BLaER1 treated with 17β-estradiol and CSF1 and Interleukin-3, amounts not matched to agents 10 nM and 100 nM (cell line): ENCODE measurements around the gene SH3BP5.

Source experiments
- H3K27ac ChIP-seq, 11 experiments: shearing (Covaris generic); formaldehyde crosslinking; 2 replicates each; pipeline ENCODE4 v1.8.1; 2022
- H3K27me3 ChIP-seq, 11 experiments: shearing (Covaris generic); formaldehyde crosslinking; 2 replicates each; pipeline ENCODE4 v1.8.1; 2022
- H3K36me3 ChIP-seq, 11 experiments: shearing (Covaris generic); formaldehyde crosslinking; 2 replicates each; pipeline ENCODE4 v1.8.1; 2022
- H3K4me1 ChIP-seq, 10 experiments: shearing (Covaris generic); formaldehyde crosslinking; 2 replicates each; pipeline ENCODE4 v1.8.1; 2022
- H3K4me2 ChIP-seq, 11 experiments: shearing (Covaris generic); formaldehyde crosslinking; 2 replicates each; pipeline ENCODE4 v1.8.1; 2022
- H3K4me3 ChIP-seq, 10 experiments: shearing (Covaris generic); formaldehyde crosslinking; 2 replicates each; pipeline ENCODE4 v1.8.1; 2022
- H3K9ac ChIP-seq, 11 experiments: shearing (Covaris generic); formaldehyde crosslinking; 2 replicates each; pipeline ENCODE4 v1.8.1; 2022
- H3K9me3 ChIP-seq, 11 experiments: shearing (Covaris generic); formaldehyde crosslinking; replicated peaks in 1 of 11; 2 replicates each; pipeline ENCODE4 v1.8.1; 2022
- H4K20me1 ChIP-seq, 11 experiments: shearing (Covaris generic); formaldehyde crosslinking; 2 replicates each; pipeline ENCODE4 v1.8.1; 2022
- Cebpa-rat ChIP-seq, 11 experiments: shearing (Covaris generic); IDR thresholded peaks; 2 replicates each; pipeline ENCODE4 v1.8.1; 2022

The SH3BP5 gene

GRCh38 chr3:15262021-15262420 lies 70.4 kb downstream of the SH3BP5 start:
- H3K9ac ChIP-seq: no peak overlapping the region
- no peaks in the 10 kb centered on the region for H3K9me3 ChIP-seq
- H3K4me2 ChIP-seq: no peak overlapping the region
- H3K36me3 ChIP-seq: peaks cover 21 to 80% (median 28%) of the 10 kb centered on the region in 11 experiments; a peak in 21 of 22 replicates
- peaks cover 0 to 24% (median 19%) of the 10 kb centered on the region in 10 experiments; a peak in 13 of 20 replicates for H3K4me1 ChIP-seq
- H4K20me1 ChIP-seq: peaks cover 0 to 32% (median 0%) of the 10 kb centered on the region in 11 experiments; a peak in 6 of 22 replicates
- TF ChIP-seq Cebpa-rat (IDR thresholded peaks at IDR 0.05): no peak
- H3K4me3 ChIP-seq: no peak overlapping the region
- no peaks in the 10 kb centered on the region for H3K27me3 ChIP-seq
- H3K27ac ChIP-seq: no peak overlapping the region

- no peak overlapping the region for H3K27ac ChIP-seq
- no peak for TF ChIP-seq Cebpa-rat (IDR thresholded peaks at IDR 0.05)
- no peak overlapping the region for H3K9ac ChIP-seq
- no peaks in the 10 kb centered on the region for H3K27me3 ChIP-seq
- peaks cover 0 to 32% (median 0%) of the 10 kb centered on the region in 11 experiments; a peak in 6 of 22 replicates for H4K20me1 ChIP-seq
- H3K4me1 ChIP-seq: peaks cover 0 to 16% (median 12%) of the 10 kb centered on the region in 10 experiments; a peak in 12 of 20 replicates
- H3K9me3 ChIP-seq: no peaks in the 10 kb centered on the region
- H3K4me2 ChIP-seq: no peak overlapping the region
- H3K36me3 ChIP-seq: peaks cover 29 to 80% (median 35%) of the 10 kb centered on the region in 11 experiments; a peak in 21 of 22 replicates
- no peak overlapping the region for H3K4me3 ChIP-seq
Observed at GRCh38 chr3:15261274-15261673, 71.1 kb downstream of the SH3BP5 start.

- Histone ChIP-seq H3K27me3 (no peaks in the 10 kb centered on the region), H3K4me2 (no peak overlapping the region), H3K4me1 (peaks cover 0 to 15% (median 11%) of the 10 kb centered on the region in 10 experiments; a peak in 12 of 20 replicates), H3K4me3 (no peak overlapping the region), H4K20me1 (peaks cover 0 to 25% (median 0%) of the 10 kb centered on the region in 11 experiments; a peak in 5 of 22 replicates), H3K9me3 (no peaks in the 10 kb centered on the region), H3K36me3 (peaks cover 36 to 82% (median 43%) of the 10 kb centered on the region in 11 experiments), H3K27ac (no peak overlapping the region), H3K9ac (no peak overlapping the region)
- no peak for TF ChIP-seq Cebpa-rat (IDR thresholded peaks at IDR 0.05)
Observed at GRCh38 chr3:15260531-15260930, 71.9 kb downstream of the SH3BP5 start.

- Histone ChIP-seq H3K9ac (no peak overlapping the region), H3K4me1 (0 out of 20 replicates have a peak, but pooled peaks cover 0 to 4% (median 0%) of the 10 kb centered on the region in 10 experiments), H4K20me1 (peaks cover 0 to 25% (median 0%) of the 10 kb centered on the region in 11 experiments; a peak in 3 of 22 replicates), H3K27me3 (no peaks in the 10 kb centered on the region), H3K36me3 (peaks cover 50 to 94% (median 61%) of the 10 kb centered on the region in 11 experiments), H3K27ac (no peak overlapping the region), H3K4me2 (no peak overlapping the region), H3K4me3 (no peak overlapping the region), H3K9me3 (no peaks in the 10 kb centered on the region)
- no peak for TF ChIP-seq Cebpa-rat (IDR thresholded peaks at IDR 0.05)
Observed at GRCh38 chr3:15258720-15259119, 73.7 kb downstream of the SH3BP5 start.

- H3K36me3 ChIP-seq: peaks cover 69 to 100% (median 77%) of the 10 kb centered on the region in 11 experiments
Observed at GRCh38 chr3:15256861-15257341, 75.5 kb downstream of the SH3BP5 start.

GRCh38 chr3:15255215-15255614 lies 77.2 kb downstream of the SH3BP5 start:
- Histone ChIP-seq H3K9me3 (no peaks in the 10 kb centered on the region), H3K4me2 (no peak overlapping the region), H3K27me3 (no peaks in the 10 kb centered on the region), H3K4me1 (no peaks in the 10 kb centered on the region), H3K27ac (no peak overlapping the region), H4K20me1 (peaks cover 0 to 24% (median 0%) of the 10 kb centered on the region in 11 experiments; a peak in 4 of 22 replicates), H3K36me3 (peaks cover 83 to 100% (median 94%) of the 10 kb centered on the region in 11 experiments), H3K9ac (no peak overlapping the region), H3K4me3 (no peak overlapping the region)
- TF ChIP-seq Cebpa-rat (IDR thresholded peaks at IDR 0.05): no peak

More at GRCh38 chr3:15256861-15257341, 75.5 kb downstream of the SH3BP5 start:
- Histone ChIP-seq H3K27me3 (no peaks in the 10 kb centered on the region), H4K20me1 (peaks cover 0 to 25% (median 0%) of the 10 kb centered on the region in 11 experiments; a peak in 3 of 22 replicates), H3K27ac (no peak overlapping the region), H3K4me2 (no peak overlapping the region), H3K9ac (no peak overlapping the region), H3K4me1 (no peaks in the 10 kb centered on the region), H3K9me3 (no peaks in the 10 kb centered on the region), H3K4me3 (no peak overlapping the region)
- no peak for TF ChIP-seq Cebpa-rat (IDR thresholded peaks at IDR 0.05)

GRCh38 chr3:15253023-15253697 lies 79.2 kb downstream of the SH3BP5 start:
- Histone ChIP-seq H3K27ac (no peak overlapping the region), H3K36me3 (peaks cover 87 to 100% (median 99%) of the 10 kb centered on the region in 11 experiments)
- TF ChIP-seq Cebpa-rat (IDR thresholded peaks at IDR 0.05): no peak

GRCh38 chr3:15246186-15246585 lies 86.2 kb downstream of the SH3BP5 start:
- H3K4me2 ChIP-seq: no peak overlapping the region
- H3K9me3 ChIP-seq: no peaks in the 10 kb centered on the region
- H4K20me1 ChIP-seq: peaks cover 0 to 5% (median 0%) of the 10 kb centered on the region in 11 experiments; a peak in 3 of 22 replicates
- no peak overlapping the region for H3K4me3 ChIP-seq
- H3K27ac ChIP-seq: no peak overlapping the region
- H3K9ac ChIP-seq: no peak overlapping the region; a peak in 1 of 22 replicates
- H3K36me3 ChIP-seq: peaks cover 82 to 100% (median 95%) of the 10 kb centered on the region in 11 experiments
- no peak for TF ChIP-seq Cebpa-rat (IDR thresholded peaks at IDR 0.05)
- H3K4me1 ChIP-seq: no peaks in the 10 kb centered on the region
- H3K27me3 ChIP-seq: no peaks in the 10 kb centered on the region

More at GRCh38 chr3:15253023-15253697, 79.2 kb downstream of the SH3BP5 start:
- no peaks in the 10 kb centered on the region for H3K4me1 ChIP-seq
- H4K20me1 ChIP-seq: peaks cover 0 to 24% (median 0%) of the 10 kb centered on the region in 11 experiments; a peak in 5 of 22 replicates
- no peaks in the 10 kb centered on the region for H3K27me3 ChIP-seq
- H3K4me2 ChIP-seq: no peak overlapping the region
- H3K9me3 ChIP-seq: no peaks in the 10 kb centered on the region
- H3K4me3 ChIP-seq: no peak overlapping the region
- H3K9ac ChIP-seq: no peak overlapping the region

GRCh38 chr3:15243822-15244482 lies 88.4 kb downstream of the SH3BP5 start:
- Histone ChIP-seq H3K4me2 (no peak overlapping the region), H4K20me1 (peaks cover 0 to 5% (median 0%) of the 10 kb centered on the region in 11 experiments; a peak in 1 of 22 replicates), H3K4me1 (no peaks in the 10 kb centered on the region), H3K27ac (no peak overlapping the region), H3K27me3 (no peaks in the 10 kb centered on the region), H3K9ac (no peak overlapping the region), H3K36me3 (peaks cover 83 to 100% (median 95%) of the 10 kb centered on the region in 11 experiments), H3K9me3 (no peaks in the 10 kb centered on the region), H3K4me3 (no peak overlapping the region)
- TF ChIP-seq Cebpa-rat (IDR thresholded peaks at IDR 0.05): no peak
